ENCODE measurements around the gene AGK.

DNA sequence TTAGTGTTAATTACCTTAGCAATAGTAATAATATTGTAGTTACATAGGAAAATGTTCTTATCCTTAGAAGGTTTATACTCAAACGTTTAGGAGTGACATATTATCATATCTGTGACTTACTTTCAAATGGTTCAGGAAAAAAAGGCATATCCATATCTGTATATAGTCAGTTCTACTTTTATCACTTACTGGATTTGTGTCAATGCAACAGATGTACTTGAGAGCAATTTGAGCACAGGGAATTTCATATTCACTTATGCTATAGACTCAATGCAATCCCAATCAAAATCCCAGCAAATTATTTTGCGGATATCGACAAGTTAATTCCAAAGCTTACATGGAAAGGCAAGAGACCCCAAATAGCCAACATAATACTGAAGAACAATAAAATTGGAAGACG, 140.8 kb downstream of the AGK start:
- TF ChIP-seq CTCF (IDR thresholded peaks at IDR 0.05; ENCODE audit: low read depth, low read length), result no peak
- TF ChIP-seq EZH2phosphoT487 (IDR thresholded peaks at IDR 0.05; ENCODE audit: low read depth), result no peak

Data from OCI-LY3 (cell line).